Vagina (tissue), 2 donors: ENCODE data around the gene TSPEAR. TPM values are rescaled to one million over a fixed set of nuclear protein-coding genes. Genes with fewer than 3 reads are reported as not detected.

ENCODE experiments used
- DNase-seq, 2 donors: peaks; one replicate each; pipeline ENCODE4 v3.0.0-alpha.2; 2017; ENCODE audit errors: extremely low spot score in 2 of 2
- H3K27ac ChIP-seq: fragments of 200-600 bp; sonication (generic); one replicate; pipeline ENCODE4 v1.5.1; 2019
- H3K27me3 ChIP-seq: fragments of 200-600 bp; sonication (generic); one replicate; pipeline ENCODE4 v1.5.1; 2019
- H3K36me3 ChIP-seq, 2 donors: fragments of 200-600 bp; sonication (generic); one replicate each; pipeline ENCODE4 v1.5.1; 2017 to 2019
- H3K4me1 ChIP-seq: fragments of 200-600 bp; sonication (generic); one replicate; pipeline ENCODE4 v1.5.1; 2019
- H3K4me3 ChIP-seq, 2 donors: fragments of 200-600 bp; sonication (generic); 1 replicate in 1 of 2; 2 replicates in 1 of 2; pipeline ENCODE4 v1.5.1; 2016 to 2019
- H3K9me3 ChIP-seq: fragments of 200-600 bp; sonication (generic); one replicate; pipeline ENCODE4 v1.5.1; 2019
- CTCF ChIP-seq, 3 experiments: fragments of 450-650 bp in 2 of 3; fragments of 200-600 bp in 1 of 3; sonication (generic) in 1 of 3; IDR thresholded peaks; one replicate each; pipeline ENCODE4 v1.5.1; 2017 to 2019; ENCODE audit warnings: antibody characterized with exemption in 3 of 3, mild to moderate bottlenecking in 2 of 3, moderate library complexity in 2 of 3
- POLR2A ChIP-seq, 2 donors: fragments of 450-650 bp; IDR thresholded peaks; one replicate each; pipeline ENCODE4 v1.6.1; 2017; ENCODE audit warnings: antibody characterized with exemption in 2 of 2, mild to moderate bottlenecking in 2 of 2, moderate library complexity in 2 of 2
- POLR2AphosphoS5 ChIP-seq, 2 donors: sonication (generic); formaldehyde crosslinking; IDR thresholded peaks; one replicate each; pipeline ENCODE4 v1.9.0; 2017; ENCODE audit warnings: antibody characterized with exemption in 2 of 2, mild to moderate bottlenecking in 2 of 2, low read depth in 1 of 2; ENCODE audit not compliant: insufficient read depth in 1 of 2
- intact Hi-C: fragments of 100-400 bp; cut with DNase I; formaldehyde crosslinking; loops from one replicate; pipeline ENCODE4 v1.15.1; 2023
- total RNA-seq: library from RNA; depleted of rRNA; stranded (reverse); fragments of >200 nt; gene quantifications from one replicate; pipeline ENCODE4 v1.2.3, GENCODE V29; 2016

The TSPEAR gene
- total RNA-seq, 1 donor from 2014 or later = not detected

GRCh38 chr21:44478124-44478800 is 233.1 kb downstream of the TSPEAR start:
- no peaks in the 10 kb centered on the region for H3K27me3 ChIP-seq
- H3K9me3 ChIP-seq = no peaks in the 10 kb centered on the region
- H3K4me1 ChIP-seq = no peaks in the 10 kb centered on the region
- TF ChIP-seq POLR2AphosphoS5 (IDR thresholded peaks at IDR 0.05; ENCODE audit: insufficient read depth in 1 of 2, low read depth in 1 of 2) (no peak), CTCF (IDR thresholded peaks at IDR 0.05) (no peak), POLR2A (IDR thresholded peaks at IDR 0.05) (no peak)
- no peaks in the 10 kb centered on the region for H3K36me3 ChIP-seq
- intact Hi-C loops = no loop called here
- H3K4me3 ChIP-seq = no peak overlapping the region
- no peak overlapping the region for H3K27ac ChIP-seq
- DNase-seq = no peak

GRCh38 chr21:44477712-44478111 is 233.7 kb downstream of the TSPEAR start:
- intact Hi-C loops = no loop called here
- TF ChIP-seq POLR2A (IDR thresholded peaks at IDR 0.05) = no peak
- no peak for TF ChIP-seq CTCF (IDR thresholded peaks at IDR 0.05)
- TF ChIP-seq POLR2AphosphoS5 (IDR thresholded peaks at IDR 0.05; ENCODE audit: insufficient read depth in 1 of 2, low read depth in 1 of 2) = no peak
- H3K4me1 ChIP-seq = no peaks in the 10 kb centered on the region
- no peaks in the 10 kb centered on the region for H3K9me3 ChIP-seq
- no peak for DNase-seq
- no peaks in the 10 kb centered on the region for H3K27me3 ChIP-seq
- no peak overlapping the region for H3K27ac ChIP-seq
- H3K4me3 ChIP-seq = no peak overlapping the region
- H3K36me3 ChIP-seq = no peaks in the 10 kb centered on the region

GRCh38 chr21:44477131-44477530 is 234.2 kb downstream of the TSPEAR start:
- Histone ChIP-seq H3K4me3 (no peak overlapping the region), H3K27me3 (no peaks in the 10 kb centered on the region), H3K27ac (no peak overlapping the region), H3K9me3 (no peaks in the 10 kb centered on the region), H3K36me3 (no peaks in the 10 kb centered on the region), H3K4me1 (no peaks in the 10 kb centered on the region)
- DNase-seq = no peak
- intact Hi-C loops = no loop called here
- TF ChIP-seq POLR2AphosphoS5 (IDR thresholded peaks at IDR 0.05; ENCODE audit: insufficient read depth in 1 of 2, low read depth in 1 of 2) (no peak), CTCF (IDR thresholded peaks at IDR 0.05) (no peak), POLR2A (IDR thresholded peaks at IDR 0.05) (no peak)

- H3K9me3 ChIP-seq = no peaks in the 10 kb centered on the region
- DNase-seq = no peak
- no peaks in the 10 kb centered on the region for H3K36me3 ChIP-seq
- no peaks in the 10 kb centered on the region for H3K4me1 ChIP-seq
- no peak overlapping the region for H3K27ac ChIP-seq
- TF ChIP-seq POLR2A (IDR thresholded peaks at IDR 0.05) = no peak
- TF ChIP-seq CTCF (IDR thresholded peaks at IDR 0.05) = no peak
- no peak for TF ChIP-seq POLR2AphosphoS5 (IDR thresholded peaks at IDR 0.05; ENCODE audit: insufficient read depth in 1 of 2, low read depth in 1 of 2)
- H3K27me3 ChIP-seq = no peaks in the 10 kb centered on the region
- intact Hi-C loops = no loop called here
- no peak overlapping the region for H3K4me3 ChIP-seq
Measured at GRCh38 chr21:44475266-44475845, 236.0 kb downstream of the TSPEAR start.

- no peaks in the 10 kb centered on the region for H3K27me3 ChIP-seq
- no peaks in the 10 kb centered on the region for H3K4me1 ChIP-seq
- no peak for TF ChIP-seq POLR2A (IDR thresholded peaks at IDR 0.05)
- TF ChIP-seq CTCF (IDR thresholded peaks at IDR 0.05) = no peak
- no peak for TF ChIP-seq POLR2AphosphoS5 (IDR thresholded peaks at IDR 0.05; ENCODE audit: insufficient read depth in 1 of 2, low read depth in 1 of 2)
- H3K4me3 ChIP-seq = no peak overlapping the region
- no peak overlapping the region for H3K27ac ChIP-seq
- intact Hi-C loops = no loop called here
- H3K9me3 ChIP-seq = no peaks in the 10 kb centered on the region
- DNase-seq = no peak
- H3K36me3 ChIP-seq = no peaks in the 10 kb centered on the region
Measured at GRCh38 chr21:44473915-44474555, 237.3 kb downstream of the TSPEAR start.
